Trophoblast cell (in vitro differentiated cells and primary cell): ENCODE data around the gene ADARB1.

ENCODE experiments used
- DNase-seq, 2 donors: peaks; one replicate each; pipeline ENCODE4 v3.0.0-alpha.2; 2016
- H2AFZ ChIP-seq: 2 replicates; pipeline ENCODE4 v1.6.1; 2013; ENCODE audit warnings: low read length, moderate library complexity, mild to moderate bottlenecking; ENCODE audit not compliant: insufficient read depth, poor library complexity
- H2AK5ac ChIP-seq: 2 replicates; pipeline ENCODE4 v1.6.1; 2013; ENCODE audit warnings: mild to moderate bottlenecking, low read length
- H2BK120ac ChIP-seq: 2 replicates; pipeline ENCODE4 v1.6.1; 2013; ENCODE audit warnings: low read length, mild to moderate bottlenecking, moderate library complexity; ENCODE audit not compliant: insufficient read depth, poor library complexity
- H2BK12ac ChIP-seq: 2 replicates; pipeline ENCODE4 v1.6.1; 2013; ENCODE audit warnings: mild to moderate bottlenecking, low read length, moderate library complexity
- H2BK5ac ChIP-seq: 2 replicates; pipeline ENCODE4 v1.6.1; 2013; ENCODE audit warnings: low read length, low read depth, moderate library complexity, mild to moderate bottlenecking; ENCODE audit not compliant: poor library complexity
- H3K14ac ChIP-seq: 2 replicates; pipeline ENCODE4 v1.6.1; 2013; ENCODE audit warnings: mild to moderate bottlenecking, low read length
- H3K18ac ChIP-seq: 2 replicates; pipeline ENCODE4 v1.6.1; 2013; ENCODE audit warnings: mild to moderate bottlenecking, low read length
- H3K23ac ChIP-seq: 2 replicates; pipeline ENCODE4 v1.6.1; 2013; ENCODE audit warnings: low read length
- H3K27ac ChIP-seq: 2 replicates; pipeline ENCODE4 v1.5.1; 2013; ENCODE audit warnings: low read depth, mild to moderate bottlenecking, inconsistent platforms, low read length, moderate library complexity
- H3K27me3 ChIP-seq: 2 replicates; pipeline ENCODE4 v1.6.1; 2013; ENCODE audit warnings: inconsistent platforms, mild to moderate bottlenecking, low read length, moderate library complexity; ENCODE audit not compliant: insufficient read depth
- H3K36me3 ChIP-seq, 2 experiments: 1 replicate in 1 of 2; 2 replicates in 1 of 2; pipeline ENCODE4 v1.6.1; 2013; ENCODE audit warnings: low read length in 2 of 2, mild to moderate bottlenecking in 2 of 2, moderate library complexity in 1 of 2; ENCODE audit not compliant: insufficient read depth in 2 of 2, control insufficient read depth in 1 of 2
- H3K4ac ChIP-seq: 2 replicates; pipeline ENCODE4 v1.6.1; 2013; ENCODE audit warnings: low read depth, mild to moderate bottlenecking, low read length, moderate library complexity
- H3K4me1 ChIP-seq, 2 experiments: 1 replicate in 1 of 2; 2 replicates in 1 of 2; pipeline ENCODE4 v1.6.1; 2013; ENCODE audit warnings: low read length in 2 of 2, mild to moderate bottlenecking in 2 of 2, moderate library complexity in 1 of 2; ENCODE audit not compliant: insufficient read depth in 2 of 2, control insufficient read depth in 1 of 2
- H3K4me2 ChIP-seq: 2 replicates; pipeline ENCODE4 v1.6.1; 2013; ENCODE audit warnings: inconsistent platforms, mild to moderate bottlenecking, low read length, moderate library complexity
- H3K4me3 ChIP-seq: 2 replicates; pipeline ENCODE4 v1.5.1; 2013; ENCODE audit warnings: mild to moderate bottlenecking, low read depth, low read length, inconsistent platforms
- H3K79me1 ChIP-seq: one replicate; pipeline ENCODE4 v1.6.1; 2013; ENCODE audit warnings: low read length
- H3K79me2 ChIP-seq: 2 replicates; pipeline ENCODE4 v1.6.1; 2013; ENCODE audit warnings: low read length, mild to moderate bottlenecking; ENCODE audit not compliant: control insufficient read depth, insufficient read depth, poor library complexity
- H3K9ac ChIP-seq: 2 replicates; pipeline ENCODE4 v1.6.1; 2013; ENCODE audit warnings: mild to moderate bottlenecking, low read length
- H3K9me3 ChIP-seq: 2 replicates; pipeline ENCODE4 v1.6.1; 2013; ENCODE audit warnings: low read depth, mild to moderate bottlenecking, control low read depth, inconsistent platforms, low read length; ENCODE audit not compliant: insufficient read depth
- H4K12ac ChIP-seq: 2 replicates; pipeline ENCODE4 v1.6.1; 2013; ENCODE audit warnings: low read depth, mild to moderate bottlenecking, low read length, moderate library complexity
- H4K8ac ChIP-seq: 2 replicates; pipeline ENCODE4 v1.6.1; 2013; ENCODE audit warnings: low read depth, mild to moderate bottlenecking, low read length, moderate library complexity
- H4K91ac ChIP-seq: one replicate; pipeline ENCODE4 v1.6.1; 2013; ENCODE audit warnings: low read depth, mild to moderate bottlenecking, low read length, moderate library complexity
- WGBS: extraction: QIAGEN DNeasy Blood & Tissue Kit; methylation state at CpG from one replicate; pipeline ENCODE4 v1.1.7; 2013; ENCODE audit warnings: missing lambda C conversion rate; ENCODE audit not compliant: insufficient read length, insufficient coverage; ENCODE audit errors: extremely low coverage; 5-methylcytosine and 5-hydroxymethylcytosine counted together

The ADARB1 gene

GRCh38 chr21:45182958-45183357, 108.6 kb downstream of the ADARB1 start:
- no peak overlapping the region for H4K91ac ChIP-seq
- no peak overlapping the region for H3K9ac ChIP-seq
- no peak overlapping the region for H3K4me2 ChIP-seq
- H3K18ac ChIP-seq, result no peak overlapping the region
- no CpG with 5 or more reads among the region's 1 CpG for WGBS
- H2BK120ac ChIP-seq, result no peak overlapping the region
- no peak overlapping the region for H3K4ac ChIP-seq
- H4K8ac ChIP-seq, result no peak overlapping the region
- no peak overlapping the region for H3K27ac ChIP-seq
- H3K23ac ChIP-seq, result no peak overlapping the region
- no peak overlapping the region for H3K14ac ChIP-seq
- H3K79me2 ChIP-seq, result no peaks in the 10 kb centered on the region
- no peak overlapping the region for H3K4me3 ChIP-seq
- peaks cover 16 to 28% of the 10 kb centered on the region in 2 experiments for H3K36me3 ChIP-seq
- no peak overlapping the region for H4K12ac ChIP-seq
- no peaks in the 10 kb centered on the region for H3K27me3 ChIP-seq
- no peak overlapping the region for H2AFZ ChIP-seq
- no peak for DNase-seq
- no peaks in the 10 kb centered on the region for H3K79me1 ChIP-seq
- H2AK5ac ChIP-seq, result no peak overlapping the region
- H2BK5ac ChIP-seq, result no peak overlapping the region
- no peaks in the 10 kb centered on the region for H3K4me1 ChIP-seq
- H3K9me3 ChIP-seq, result peaks cover 2% of the 10 kb centered on the region
- H2BK12ac ChIP-seq, result no peak overlapping the region

DNA sequence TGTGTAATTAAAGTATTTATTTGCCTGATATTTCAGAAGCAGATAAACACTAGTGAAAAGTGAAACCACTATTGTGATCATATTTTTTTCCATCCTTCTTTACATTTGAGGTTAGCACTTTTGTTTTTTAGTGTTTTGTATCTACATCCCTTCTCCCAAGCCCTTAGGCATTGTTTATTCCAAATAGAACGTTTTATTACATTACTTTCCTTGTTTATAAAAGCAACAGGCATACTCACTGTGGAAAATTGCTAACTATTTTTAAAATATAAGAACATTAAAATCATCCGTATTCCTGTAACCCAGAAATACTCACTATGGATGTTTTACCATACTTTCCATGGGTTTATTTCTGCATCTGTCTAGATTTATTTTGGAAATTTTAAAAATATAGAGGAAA, 109.5 kb downstream of the ADARB1 start:
- Histone ChIP-seq H4K12ac (no peak overlapping the region), H3K9me3 (peaks cover 2% of the 10 kb centered on the region), H3K27ac (no peak overlapping the region), H4K91ac (no peak overlapping the region), H2BK5ac (no peak overlapping the region), H3K36me3 (peaks cover 12 to 24% of the 10 kb centered on the region in 2 experiments), H3K27me3 (no peaks in the 10 kb centered on the region), H3K9ac (no peak overlapping the region), H3K4me2 (no peak overlapping the region), H3K4me3 (no peak overlapping the region), H2BK12ac (no peak overlapping the region), H4K8ac (no peak overlapping the region), H3K4ac (no peak overlapping the region), H3K79me2 (no peaks in the 10 kb centered on the region), H2AFZ (no peak overlapping the region), H3K4me1 (no peaks in the 10 kb centered on the region), H3K23ac (no peak overlapping the region), H2BK120ac (no peak overlapping the region), H3K14ac (no peak overlapping the region), H3K79me1 (no peaks in the 10 kb centered on the region), H2AK5ac (no peak overlapping the region), H3K18ac (no peak overlapping the region)
- DNase-seq, result no peak
- WGBS, result no CpG with 5 or more reads among the region's 2 CpGs

DNA sequence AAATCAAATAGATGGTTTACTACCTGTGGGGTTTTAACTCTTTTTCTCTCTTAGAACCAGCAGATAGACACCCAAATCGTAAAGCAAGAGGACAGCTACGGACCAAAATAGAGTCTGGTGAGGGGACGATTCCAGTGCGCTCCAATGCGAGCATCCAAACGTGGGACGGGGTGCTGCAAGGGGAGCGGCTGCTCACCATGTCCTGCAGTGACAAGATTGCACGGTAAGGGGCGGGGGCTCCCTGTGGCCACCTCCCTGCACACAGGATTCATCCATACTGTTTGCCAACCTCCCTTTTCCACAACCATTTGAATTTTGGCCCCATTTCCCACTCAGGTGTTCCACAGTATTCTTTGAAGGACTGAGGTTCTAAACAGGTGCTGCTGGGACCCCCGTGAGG, 110.5 kb downstream of the ADARB1 start:
- no peak overlapping the region for H3K14ac ChIP-seq
- H2BK120ac ChIP-seq, result no peak overlapping the region
- H2BK12ac ChIP-seq, result no peak overlapping the region
- WGBS, result no CpG with 5 or more reads among the region's 11 CpGs
- H2AK5ac ChIP-seq, result no peak overlapping the region
- no peak overlapping the region for H3K4me3 ChIP-seq
- no peaks in the 10 kb centered on the region for H3K79me1 ChIP-seq
- no peak overlapping the region for H4K12ac ChIP-seq
- H3K4ac ChIP-seq, result no peak overlapping the region
- no peaks in the 10 kb centered on the region for H3K79me2 ChIP-seq
- no peak overlapping the region for H2AFZ ChIP-seq
- H3K36me3 ChIP-seq, result peaks cover 12 to 24% of the 10 kb centered on the region in 2 experiments
- no peak overlapping the region for H4K91ac ChIP-seq
- no peak overlapping the region for H3K4me2 ChIP-seq
- H3K27ac ChIP-seq, result no peak overlapping the region
- H3K27me3 ChIP-seq, result no peaks in the 10 kb centered on the region
- no peak for DNase-seq
- H3K23ac ChIP-seq, result no peak overlapping the region
- H3K4me1 ChIP-seq, result no peaks in the 10 kb centered on the region
- H4K8ac ChIP-seq, result no peak overlapping the region
- no peak overlapping the region for H3K9ac ChIP-seq
- peaks cover 2% of the 10 kb centered on the region for H3K9me3 ChIP-seq
- H3K18ac ChIP-seq, result no peak overlapping the region
- H2BK5ac ChIP-seq, result no peak overlapping the region

DNA sequence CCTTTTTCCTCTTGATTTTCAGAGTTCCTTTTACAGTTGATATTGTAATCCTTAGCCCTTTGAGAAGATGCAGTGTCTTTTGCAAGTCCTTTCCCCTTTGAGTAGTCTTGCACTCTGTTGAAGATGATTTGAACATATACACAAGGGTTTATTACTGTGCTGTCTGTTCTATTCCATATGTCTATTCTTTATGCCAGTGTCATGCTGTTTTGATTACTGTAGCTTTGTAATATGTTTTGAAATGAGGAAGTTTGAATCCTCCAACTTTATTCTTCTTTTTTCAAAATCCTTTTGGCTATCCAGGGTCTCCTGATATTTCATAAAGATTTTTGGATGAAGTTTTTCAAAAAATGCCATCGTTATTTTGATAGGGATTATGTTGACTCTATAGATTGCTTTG, 112.3 kb downstream of the ADARB1 start:
- Histone ChIP-seq H3K23ac (no peak overlapping the region), H2BK120ac (no peak overlapping the region), H3K14ac (no peak overlapping the region), H3K4me1 (no peaks in the 10 kb centered on the region), H4K12ac (no peak overlapping the region), H4K8ac (no peak overlapping the region), H3K4me2 (no peak overlapping the region), H2AK5ac (no peak overlapping the region), H3K9me3 (peaks cover 2% of the 10 kb centered on the region), H3K18ac (no peak overlapping the region), H2BK12ac (no peak overlapping the region), H3K36me3 (peaks cover 5 to 11% of the 10 kb centered on the region in 2 experiments), H3K27ac (no peak overlapping the region), H3K4ac (no peak overlapping the region), H3K27me3 (no peaks in the 10 kb centered on the region), H2AFZ (no peak overlapping the region), H2BK5ac (no peak overlapping the region), H3K79me2 (no peaks in the 10 kb centered on the region), H4K91ac (no peak overlapping the region), H3K9ac (no peak overlapping the region), H3K79me1 (no peaks in the 10 kb centered on the region), H3K4me3 (no peak overlapping the region)
- WGBS, result no CpG with 5 or more reads among the region's 1 CpG
- DNase-seq, result no peak
